Kidney epithelial cell (primary cell): ENCODE results near the gene REXO4. TPM values are rescaled to one million over a fixed set of nuclear protein-coding genes. Genes with fewer than 3 reads are reported as not detected.

Experiments
- DNase-seq: peaks from one replicate; pipeline ENCODE4 v3.0.0-alpha.2; 2010; ENCODE audit warnings: low read depth
- H3K27me3 ChIP-seq: 2 replicates; pipeline ENCODE4 v1.6.0; 2011; ENCODE audit warnings: low read length; ENCODE audit not compliant: control insufficient read depth, insufficient read depth
- H3K36me3 ChIP-seq: 2 replicates; pipeline ENCODE4 v1.5.1; 2011; ENCODE audit warnings: low read length; ENCODE audit not compliant: control insufficient read depth, insufficient read depth
- H3K4me3 ChIP-seq: 2 replicates; pipeline ENCODE4 v1.5.1; 2011; ENCODE audit warnings: low read depth, mild to moderate bottlenecking, control low read depth, low read length
- total RNA-seq: library from RNA; depleted of rRNA; stranded (reverse); fragments of >200 nt; gene quantifications from 2 replicates; pipeline ENCODE4 v1.2.3, GENCODE V29; 2015
- TF ChIP-seq, protein P1 (sequence below): IDR thresholded peaks from 2 replicates; pipeline ENCODE4 v1.5.1; 2011; ENCODE audit warnings: mild to moderate bottlenecking, moderate library complexity, low read length, control low read depth, inconsistent platforms; ENCODE audit not compliant: insufficient read depth, poor library complexity, severe bottlenecking

The REXO4 gene
- total RNA-seq, 1 donor from 2014 or later: 23.1 TPM

DNA sequence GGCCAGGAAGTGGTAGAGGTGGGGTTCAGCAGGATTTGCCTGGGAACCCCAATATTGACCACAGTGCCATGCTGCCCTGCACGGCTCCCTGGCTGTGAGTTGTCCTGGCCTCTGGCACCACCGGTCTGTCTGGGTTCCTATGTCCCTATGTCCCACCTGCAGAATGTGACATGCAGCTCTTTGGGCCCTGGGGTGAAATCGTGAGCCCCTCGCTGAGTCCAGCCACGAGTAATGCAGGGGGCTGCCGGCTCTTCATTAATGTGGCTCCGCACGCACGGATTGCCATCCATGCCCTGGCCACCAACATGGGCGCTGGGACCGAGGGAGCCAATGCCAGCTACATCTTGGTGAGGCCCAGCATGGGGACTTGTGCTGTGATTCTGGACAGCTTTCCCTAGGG lies 39.9 kb upstream of the REXO4 start:
- no peak for DNase-seq
- TF ChIP-seq, protein P1, sequence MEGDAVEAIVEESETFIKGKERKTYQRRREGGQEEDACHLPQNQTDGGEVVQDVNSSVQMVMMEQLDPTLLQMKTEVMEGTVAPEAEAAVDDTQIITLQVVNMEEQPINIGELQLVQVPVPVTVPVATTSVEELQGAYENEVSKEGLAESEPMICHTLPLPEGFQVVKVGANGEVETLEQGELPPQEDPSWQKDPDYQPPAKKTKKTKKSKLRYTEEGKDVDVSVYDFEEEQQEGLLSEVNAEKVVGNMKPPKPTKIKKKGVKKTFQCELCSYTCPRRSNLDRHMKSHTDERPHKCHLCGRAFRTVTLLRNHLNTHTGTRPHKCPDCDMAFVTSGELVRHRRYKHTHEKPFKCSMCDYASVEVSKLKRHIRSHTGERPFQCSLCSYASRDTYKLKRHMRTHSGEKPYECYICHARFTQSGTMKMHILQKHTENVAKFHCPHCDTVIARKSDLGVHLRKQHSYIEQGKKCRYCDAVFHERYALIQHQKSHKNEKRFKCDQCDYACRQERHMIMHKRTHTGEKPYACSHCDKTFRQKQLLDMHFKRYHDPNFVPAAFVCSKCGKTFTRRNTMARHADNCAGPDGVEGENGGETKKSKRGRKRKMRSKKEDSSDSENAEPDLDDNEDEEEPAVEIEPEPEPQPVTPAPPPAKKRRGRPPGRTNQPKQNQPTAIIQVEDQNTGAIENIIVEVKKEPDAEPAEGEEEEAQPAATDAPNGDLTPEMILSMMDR: no peak
- Histone ChIP-seq H3K36me3 (no peaks in the 10 kb centered on the region), H3K27me3 (no peaks in the 10 kb centered on the region), H3K4me3 (no peak overlapping the region)

DNA sequence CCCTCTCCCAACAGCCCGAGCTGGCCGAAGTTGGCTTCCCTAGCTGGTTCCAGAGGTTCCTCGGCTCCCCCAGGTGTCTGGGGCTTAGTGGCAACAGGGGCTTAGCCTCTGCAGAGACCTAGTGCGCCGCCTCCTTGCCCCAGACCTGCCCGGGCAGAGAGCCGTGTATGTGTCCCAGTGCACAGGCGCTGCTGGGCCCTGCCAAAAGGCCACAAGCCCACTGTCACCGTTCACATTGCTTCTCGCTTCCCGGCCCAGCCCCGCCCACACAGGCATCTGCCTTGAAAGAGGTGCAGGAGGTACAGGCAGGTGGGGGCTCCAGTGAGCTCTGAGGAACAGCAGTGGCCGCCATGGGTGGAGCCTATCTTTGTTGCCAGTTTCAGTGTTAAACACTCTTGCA lies 39.4 kb upstream of the REXO4 start:
- TF ChIP-seq, protein P1: no peak
- Histone ChIP-seq H3K27me3 (no peaks in the 10 kb centered on the region), H3K4me3 (no peak overlapping the region), H3K36me3 (no peaks in the 10 kb centered on the region)
- DNase-seq: no peak

GRCh38 chr9:133456409-133456808 lies 38.6 kb upstream of the REXO4 start:
- H3K4me3 ChIP-seq: no peak overlapping the region
- no peaks in the 10 kb centered on the region for H3K36me3 ChIP-seq
- no peak for DNase-seq
- TF ChIP-seq, protein P1: peak; percentile 8
- H3K27me3 ChIP-seq: no peaks in the 10 kb centered on the region

- TF ChIP-seq, protein P1: no peak
- H3K36me3 ChIP-seq: no peaks in the 10 kb centered on the region
- no peak overlapping the region for H3K4me3 ChIP-seq
- no peak for DNase-seq
- no peaks in the 10 kb centered on the region for H3K27me3 ChIP-seq
These were observed 38.1 kb upstream of the REXO4 start for GRCh38 chr9:133455936-133456335.

DNA sequence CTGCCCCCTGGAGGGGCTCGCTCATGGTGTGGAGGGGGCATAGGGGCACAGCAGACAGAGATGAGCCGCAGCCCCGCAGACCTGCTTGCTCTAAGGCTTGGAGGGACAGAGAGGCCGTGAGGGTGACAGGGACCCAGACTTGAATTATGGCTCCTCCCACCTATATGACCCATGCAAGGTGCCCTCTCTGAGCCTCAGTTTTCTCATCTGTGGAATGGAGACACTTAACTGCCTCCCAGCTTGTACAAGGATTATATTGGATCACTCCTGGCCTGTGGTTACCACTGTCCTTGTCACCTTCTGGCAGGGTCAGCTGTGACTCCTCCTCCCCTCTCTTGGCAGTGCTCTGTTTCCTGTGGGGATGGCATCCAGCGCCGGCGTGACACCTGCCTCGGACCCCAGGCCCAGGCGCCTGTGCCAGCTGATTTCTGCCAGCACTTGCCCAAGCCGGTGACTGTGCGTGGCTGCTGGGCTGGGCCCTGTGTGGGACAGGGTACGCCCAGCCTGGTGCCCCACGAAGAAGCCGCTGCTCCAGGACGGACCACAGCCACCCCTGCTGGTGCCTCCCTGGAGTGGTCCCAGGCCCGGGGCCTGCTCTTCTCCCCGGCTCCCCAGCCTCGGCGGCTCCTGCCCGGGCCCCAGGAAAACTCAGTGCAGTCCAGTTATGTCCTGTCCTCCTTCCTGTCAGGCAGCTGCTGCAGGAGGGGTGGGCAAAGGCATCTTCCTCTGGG lies 37.3 kb upstream of the REXO4 start:
- H3K36me3 ChIP-seq: no peaks in the 10 kb centered on the region
- no peak overlapping the region for H3K4me3 ChIP-seq
- H3K27me3 ChIP-seq: no peaks in the 10 kb centered on the region
- TF ChIP-seq, protein P1: no peak
- no peak for DNase-seq

GRCh38 chr9:133454325-133454724 lies 36.5 kb upstream of the REXO4 start:
- no peak for DNase-seq
- TF ChIP-seq, protein P1: no peak
- no peaks in the 10 kb centered on the region for H3K27me3 ChIP-seq

More at GRCh38 chr9:133454325-133454724, 36.5 kb upstream of the REXO4 start:
- Histone ChIP-seq H3K4me3 (no peak overlapping the region), H3K36me3 (no peaks in the 10 kb centered on the region)
